ENCODE data around the gene LRRC10B. TPM values are rescaled to one million over a fixed set of nuclear protein-coding genes. Genes with fewer than 3 reads are reported as not detected.

The LRRC10B gene
- total RNA-seq, 3 donors from 2014 or later: 1.5 to 3.3 TPM; not detected in 1

GRCh38 chr11:61509043-61510029 lies 787 bp downstream of the LRRC10B start:
- intact Hi-C loops (cut with DNase I; ENCODE audit: low total_unique reads): no loop called here
- peak; percentile 18 to 64 (median 47) for TF ChIP-seq CTCF (IDR thresholded peaks at IDR 0.05)
- peak in 2 of 3 donors; percentile 14 to 16 for TF ChIP-seq POLR2AphosphoS5 (IDR thresholded peaks at IDR 0.05)
- no peak for TF ChIP-seq POLR2A (IDR thresholded peaks at IDR 0.05)
- Histone ChIP-seq H3K27me3 (peaks cover 5 to 9% of the 10 kb centered on the region in 2 donors), H3K36me3 (no peaks in the 10 kb centered on the region), H3K9me3 (no peaks in the 10 kb centered on the region), H3K27ac (peak overlapping the region in 1 of 2 donors; percentile 61), H3K4me1 (peaks cover 12 to 24% of the 10 kb centered on the region in 2 donors), H3K4me3 (peak overlapping the region; percentile 10 to 64 (median 40))
- peak; percentile 32 to 68 for DNase-seq (ENCODE audit: low spot score in 2 of 2)

GRCh38 chr11:61510166-61510919 lies 1.8 kb downstream of the LRRC10B start:
- no peak for DNase-seq (ENCODE audit: low spot score in 2 of 2)
- no peaks in the 10 kb centered on the region for H3K9me3 ChIP-seq
- peak overlapping the region in 1 of 3 donors; percentile 64 for H3K4me3 ChIP-seq
- H3K36me3 ChIP-seq: no peaks in the 10 kb centered on the region
- TF ChIP-seq CTCF (IDR thresholded peaks at IDR 0.05): no peak
- no peak for TF ChIP-seq POLR2AphosphoS5 (IDR thresholded peaks at IDR 0.05)
- TF ChIP-seq POLR2A (IDR thresholded peaks at IDR 0.05): no peak
- peak overlapping the region in 1 of 2 donors; percentile 61 for H3K27ac ChIP-seq
- intact Hi-C loops (cut with DNase I; ENCODE audit: low total_unique reads): no loop called here
- H3K4me1 ChIP-seq: peaks cover 12 to 25% of the 10 kb centered on the region in 2 donors
- peaks cover 5 to 9% of the 10 kb centered on the region in 2 donors for H3K27me3 ChIP-seq

GRCh38 chr11:61510974-61511373 lies 2.4 kb downstream of the LRRC10B start:
- no peak for TF ChIP-seq POLR2AphosphoS5 (IDR thresholded peaks at IDR 0.05)
- TF ChIP-seq POLR2A (IDR thresholded peaks at IDR 0.05): no peak
- no peak for TF ChIP-seq CTCF (IDR thresholded peaks at IDR 0.05)
- intact Hi-C loops (cut with DNase I; ENCODE audit: low total_unique reads): no loop called here
- peak overlapping the region in 1 of 2 donors; percentile 61 for H3K27ac ChIP-seq
- no peaks in the 10 kb centered on the region for H3K36me3 ChIP-seq
- H3K4me3 ChIP-seq: no peak overlapping the region
- no peak for DNase-seq (ENCODE audit: low spot score in 2 of 2)
- H3K9me3 ChIP-seq: no peaks in the 10 kb centered on the region
- peaks cover 12 to 25% of the 10 kb centered on the region in 2 donors for H3K4me1 ChIP-seq
- peaks cover 5 to 9% of the 10 kb centered on the region in 2 donors for H3K27me3 ChIP-seq

GRCh38 chr11:61511383-61511782 lies 2.8 kb downstream of the LRRC10B start:
- DNase-seq (ENCODE audit: low spot score in 2 of 2): no peak
- Histone ChIP-seq H3K36me3 (no peaks in the 10 kb centered on the region), H3K27ac (peak overlapping the region in 1 of 2 donors; percentile 20), H3K4me3 (no peak overlapping the region), H3K9me3 (no peaks in the 10 kb centered on the region), H3K27me3 (peaks cover 5 to 9% of the 10 kb centered on the region in 2 donors), H3K4me1 (peaks cover 12 to 25% of the 10 kb centered on the region in 2 donors)
- TF ChIP-seq CTCF (IDR thresholded peaks at IDR 0.05) (no peak), POLR2A (IDR thresholded peaks at IDR 0.05) (no peak), POLR2AphosphoS5 (IDR thresholded peaks at IDR 0.05) (no peak)
- intact Hi-C loops (cut with DNase I; ENCODE audit: low total_unique reads): no loop called here

Data from breast epithelium (tissue), 4 donors.